Tibial nerve (tissue), 4 donors: ENCODE measurements around the gene ACD.

Experiments
- CTCF ChIP-seq, 5 experiments: fragments of 200-600 bp in 3 of 5; fragments of 450-650 bp in 2 of 5; sonication (generic) in 3 of 5; IDR thresholded peaks; one replicate each; pipeline ENCODE4 v1.5.1; 2016 to 2019; ENCODE audit warnings: antibody characterized with exemption in 5 of 5, mild to moderate bottlenecking in 3 of 5, moderate library complexity in 2 of 5
- EP300 ChIP-seq, 2 donors: sonication (generic); formaldehyde crosslinking; IDR thresholded peaks; one replicate each; pipeline ENCODE4 v1.6.1; 2017; ENCODE audit warnings: antibody characterized with exemption in 2 of 2, mild to moderate bottlenecking in 1 of 2
- POLR2A ChIP-seq, 2 donors: fragments of 450-650 bp; IDR thresholded peaks; one replicate each; pipeline ENCODE4 v1.6.1; 2017; ENCODE audit warnings: antibody characterized with exemption in 2 of 2, mild to moderate bottlenecking in 2 of 2, moderate library complexity in 2 of 2

GRCh38 chr16:67662653-67663010, 2.6 kb upstream of the ACD start:
- TF ChIP-seq CTCF (IDR thresholded peaks at IDR 0.05) (no peak), POLR2A (IDR thresholded peaks at IDR 0.05) (no peak), EP300 (IDR thresholded peaks at IDR 0.05) (no peak)
